Lower lobe of right lung (tissue), 2 donors: Measurements from ENCODE around the gene ZNF609. TPM values are rescaled to one million over a fixed set of nuclear protein-coding genes. Genes with fewer than 3 reads are reported as not detected.

ENCODE experiments used
- ATAC-seq, 2 donors: fragments of 200-7000 bp; cut with Tn5 transposase; one replicate each; pipeline ENCODE4 v1.9.1; 2020 to 2022; ENCODE audit warnings: mild to moderate bottlenecking in 2 of 2, moderate library complexity in 2 of 2
- DNase-seq: peaks from one replicate; pipeline ENCODE4 v3.0.0-alpha.2; 2020
- H3K27ac ChIP-seq: fragments of 200-600 bp; one replicate; pipeline ENCODE4 v1.8.0; 2022
- H3K27me3 ChIP-seq: fragments of 200-600 bp; one replicate; pipeline ENCODE4 v1.8.0; 2022; ENCODE audit warnings: low read depth
- H3K36me3 ChIP-seq: fragments of 200-600 bp; one replicate; pipeline ENCODE4 v1.8.0; 2022; ENCODE audit warnings: mild to moderate bottlenecking
- H3K4me1 ChIP-seq: fragments of 200-600 bp; one replicate; pipeline ENCODE4 v1.8.0; 2022
- H3K4me3 ChIP-seq: fragments of 200-600 bp; one replicate; pipeline ENCODE4 v1.8.0; 2022; ENCODE audit warnings: mild to moderate bottlenecking
- H3K9me3 ChIP-seq: fragments of 200-600 bp; one replicate; pipeline ENCODE4 v1.8.0; 2022
- intact Hi-C: fragments of 100-400 bp; cut with DNase I; formaldehyde crosslinking; loops from one replicate; pipeline ENCODE4 v1.11.0; 2022
- total RNA-seq: library from RNA; stranded (reverse); fragmentation: NEBNext Ultra II Directional; extraction: Animal tissue kit (Norgen Biotek cat#: 25700); gene quantifications from one replicate; pipeline ENCODE4 v1.2.1, GENCODE V29; 2021
- TF ChIP-seq, protein P1 (sequence below): fragments of 200-600 bp; IDR thresholded peaks from one replicate; pipeline ENCODE4 v1.8.0; 2022; ENCODE audit warnings: antibody characterized with exemption, mild to moderate bottlenecking
- donor health status: DM: no; HTN: yes; CAD: no; lungs with severe emphysema.

Gene ZNF609
- total RNA-seq, 1 donor from 2014 or later = 45.3 TPM

- intact Hi-C loops = no loop called here
- no peaks in the 10 kb centered on the region for H3K27me3 ChIP-seq
- H3K27ac ChIP-seq = no peak overlapping the region
- no peak overlapping the region for H3K4me3 ChIP-seq
- H3K9me3 ChIP-seq = no peaks in the 10 kb centered on the region
- TF ChIP-seq, protein P1, sequence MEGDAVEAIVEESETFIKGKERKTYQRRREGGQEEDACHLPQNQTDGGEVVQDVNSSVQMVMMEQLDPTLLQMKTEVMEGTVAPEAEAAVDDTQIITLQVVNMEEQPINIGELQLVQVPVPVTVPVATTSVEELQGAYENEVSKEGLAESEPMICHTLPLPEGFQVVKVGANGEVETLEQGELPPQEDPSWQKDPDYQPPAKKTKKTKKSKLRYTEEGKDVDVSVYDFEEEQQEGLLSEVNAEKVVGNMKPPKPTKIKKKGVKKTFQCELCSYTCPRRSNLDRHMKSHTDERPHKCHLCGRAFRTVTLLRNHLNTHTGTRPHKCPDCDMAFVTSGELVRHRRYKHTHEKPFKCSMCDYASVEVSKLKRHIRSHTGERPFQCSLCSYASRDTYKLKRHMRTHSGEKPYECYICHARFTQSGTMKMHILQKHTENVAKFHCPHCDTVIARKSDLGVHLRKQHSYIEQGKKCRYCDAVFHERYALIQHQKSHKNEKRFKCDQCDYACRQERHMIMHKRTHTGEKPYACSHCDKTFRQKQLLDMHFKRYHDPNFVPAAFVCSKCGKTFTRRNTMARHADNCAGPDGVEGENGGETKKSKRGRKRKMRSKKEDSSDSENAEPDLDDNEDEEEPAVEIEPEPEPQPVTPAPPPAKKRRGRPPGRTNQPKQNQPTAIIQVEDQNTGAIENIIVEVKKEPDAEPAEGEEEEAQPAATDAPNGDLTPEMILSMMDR = no peak
- DNase-seq (no peak), ATAC-seq (no peak)
- H3K36me3 ChIP-seq = peaks cover 3% of the 10 kb centered on the region
- H3K4me1 ChIP-seq = peaks cover 40% of the 10 kb centered on the region
These were observed 157.8 kb downstream of the ZNF609 start for GRCh38 chr15:64618138-64618537.

DNA sequence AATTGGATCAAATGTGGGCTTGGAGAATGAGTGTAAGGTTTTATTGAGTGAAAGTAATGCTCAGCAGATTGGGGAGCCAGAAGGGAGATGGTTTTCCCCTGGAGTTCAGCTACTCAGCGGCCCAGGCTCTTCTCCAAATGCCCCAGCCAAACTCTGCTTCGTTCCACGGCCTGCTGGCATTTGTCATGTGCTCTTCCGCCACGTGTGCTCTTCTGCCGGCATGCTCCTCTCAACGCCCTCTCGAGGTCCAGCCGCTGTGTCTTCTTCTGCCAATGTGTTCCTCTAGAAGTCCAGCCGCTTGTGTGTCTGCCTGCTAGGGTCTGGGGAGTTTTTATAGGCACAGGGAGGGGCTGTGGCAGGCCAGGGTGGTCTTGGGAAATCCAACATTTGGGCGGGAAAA, 158.2 kb downstream of the ZNF609 start:
- Histone ChIP-seq H3K36me3 (peaks cover 6% of the 10 kb centered on the region), H3K27ac (no peak overlapping the region), H3K27me3 (no peaks in the 10 kb centered on the region), H3K9me3 (no peaks in the 10 kb centered on the region), H3K4me1 (peaks cover 44% of the 10 kb centered on the region), H3K4me3 (no peak overlapping the region)
- intact Hi-C loops = no loop called here
- ATAC-seq (no peak), DNase-seq (no peak)
- TF ChIP-seq, protein P1 = no peak

DNA sequence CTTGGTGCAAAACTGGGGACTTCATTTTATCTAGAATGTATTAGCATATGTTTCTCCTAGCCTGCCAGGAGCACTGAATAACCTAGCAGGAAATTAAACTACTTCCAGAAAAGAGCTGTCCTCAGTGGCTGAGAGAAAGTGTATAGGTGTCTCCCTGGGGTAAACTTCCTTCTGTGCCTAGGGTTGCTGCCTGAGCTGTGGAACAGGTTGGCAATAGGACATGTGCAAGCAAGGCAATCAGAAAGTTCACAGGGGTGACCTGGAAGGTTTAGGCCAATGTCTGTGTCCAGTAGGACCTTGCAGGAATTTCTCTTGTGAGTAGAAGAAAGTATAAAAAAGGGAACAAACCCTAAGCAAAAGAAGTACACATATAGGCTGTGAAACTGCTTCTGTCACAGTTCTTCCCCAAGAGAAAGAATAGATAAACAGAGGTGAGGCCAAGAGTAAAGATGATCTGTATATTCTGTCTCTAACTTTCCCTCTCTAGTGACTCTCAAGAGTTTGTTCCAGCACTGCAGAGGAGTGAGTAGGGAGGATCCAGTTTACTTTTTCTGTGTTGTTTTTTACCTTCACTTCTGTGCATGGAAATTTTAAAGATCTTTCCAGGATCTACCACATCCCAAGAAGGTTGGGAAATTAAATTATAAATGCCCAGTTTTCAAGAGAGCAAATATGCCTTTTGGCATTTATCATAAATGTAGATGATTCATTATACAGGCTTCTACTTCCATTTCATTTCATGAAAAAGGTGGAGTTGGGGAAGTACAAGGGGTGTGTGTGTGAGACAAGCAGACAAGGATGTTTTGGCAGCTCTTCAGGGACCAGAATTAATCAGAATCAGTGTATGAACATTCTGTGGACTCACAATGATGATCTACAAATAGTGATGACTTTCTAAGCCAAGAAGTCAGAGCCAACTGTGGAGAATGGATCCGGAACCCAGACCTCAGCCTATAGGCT, 159.8 kb downstream of the ZNF609 start:
- H3K4me1 ChIP-seq = peaks cover 48% of the 10 kb centered on the region
- intact Hi-C loops = no loop called here
- peaks cover 10% of the 10 kb centered on the region for H3K36me3 ChIP-seq
- no peaks in the 10 kb centered on the region for H3K9me3 ChIP-seq
- ATAC-seq (peak in 1 of 2 donors; percentile 57), DNase-seq (no peak)
- TF ChIP-seq, protein P1 = no peak
- H3K27ac ChIP-seq = no peak overlapping the region
- no peaks in the 10 kb centered on the region for H3K27me3 ChIP-seq
- no peak overlapping the region for H3K4me3 ChIP-seq

DNA sequence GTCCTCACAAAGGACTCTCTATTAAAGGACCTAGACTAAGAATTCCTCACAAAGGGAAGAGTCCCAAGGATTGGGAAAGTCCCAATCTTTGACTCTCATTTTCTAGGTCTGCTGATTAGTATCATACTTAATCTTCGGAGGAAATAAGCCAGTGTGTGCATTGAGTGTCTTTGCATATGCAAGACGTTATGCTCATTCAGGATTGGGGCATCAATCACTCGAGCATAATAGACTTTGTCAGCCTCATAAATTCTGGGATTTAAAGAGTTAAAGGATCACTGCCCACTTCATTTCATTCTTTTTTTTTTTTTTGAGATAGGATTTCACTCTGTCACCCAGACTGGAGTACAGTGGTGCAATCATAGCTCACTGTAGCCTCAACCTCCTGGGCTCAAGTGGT, 160.7 kb downstream of the ZNF609 start:
- Histone ChIP-seq H3K4me1 (peaks cover 48% of the 10 kb centered on the region), H3K27ac (no peak overlapping the region), H3K4me3 (no peak overlapping the region), H3K27me3 (no peaks in the 10 kb centered on the region), H3K9me3 (no peaks in the 10 kb centered on the region), H3K36me3 (peaks cover 10% of the 10 kb centered on the region)
- intact Hi-C loops = no loop called here
- TF ChIP-seq, protein P1 = no peak
- peak in 1 of 2 donors; percentile 45 for ATAC-seq
- no peak for DNase-seq

- ATAC-seq = peak; percentile 59
- H3K27ac ChIP-seq = peak overlapping the region; percentile 39
- peaks cover 48% of the 10 kb centered on the region for H3K4me1 ChIP-seq
- no peaks in the 10 kb centered on the region for H3K9me3 ChIP-seq
- DNase-seq = no peak
- intact Hi-C loops = no loop called here
- H3K27me3 ChIP-seq = no peaks in the 10 kb centered on the region
- H3K36me3 ChIP-seq = peaks cover 10% of the 10 kb centered on the region
- H3K4me3 ChIP-seq = no peak overlapping the region
- TF ChIP-seq, protein P1 = no peak
These were observed 162.3 kb downstream of the ZNF609 start for GRCh38 chr15:64622410-64623260.
